NCI-H2029 treated with DMSO at 0.1 percent for 48 hours (cell line): ENCODE results near the gene VEGFA.

ENCODE experiments used
- DNase-seq: peaks from one replicate; lab custom pipeline; 2025; lab: John Stamatoyannopoulos, UW

Gene VEGFA

GRCh38 chr6:43785220-43785752, 15.3 kb downstream of the VEGFA start:
- DNase-seq = no peak

GRCh38 chr6:43785904-43786303, 15.9 kb downstream of the VEGFA start:
- no peak for DNase-seq

GRCh38 chr6:43786664-43787329, 16.8 kb downstream of the VEGFA start:
- DNase-seq = peak; percentile 2

GRCh38 chr6:43788301-43788700, 18.3 kb downstream of the VEGFA start:
- no peak for DNase-seq

- DNase-seq = no peak
Observed at GRCh38 chr6:43789447-43789846, 19.4 kb downstream of the VEGFA start.

- DNase-seq = no peak
Observed at GRCh38 chr6:43790031-43790430, 20.0 kb downstream of the VEGFA start.

GRCh38 chr6:43791745-43792422, 21.9 kb downstream of the VEGFA start:
- DNase-seq = no peak

GRCh38 chr6:43793154-43793874, 23.3 kb downstream of the VEGFA start:
- DNase-seq = no peak

GRCh38 chr6:43793875-43794242, 23.8 kb downstream of the VEGFA start:
- no peak for DNase-seq

- no peak for DNase-seq
Observed at GRCh38 chr6:43795421-43795820, 25.4 kb downstream of the VEGFA start.

GRCh38 chr6:43796168-43796567, 26.2 kb downstream of the VEGFA start:
- no peak for DNase-seq

GRCh38 chr6:43796903-43797890, 27.2 kb downstream of the VEGFA start:
- DNase-seq = no peak

- no peak for DNase-seq
Observed at GRCh38 chr6:43797919-43798318, 27.9 kb downstream of the VEGFA start.

GRCh38 chr6:43798688-43799444, 28.9 kb downstream of the VEGFA start:
- no peak for DNase-seq

- no peak for DNase-seq
Observed at GRCh38 chr6:43799551-43800297, 29.7 kb downstream of the VEGFA start.

GRCh38 chr6:43800298-43800623, 30.2 kb downstream of the VEGFA start:
- DNase-seq = no peak

GRCh38 chr6:43800746-43801494, 30.9 kb downstream of the VEGFA start:
- DNase-seq = no peak

GRCh38 chr6:43801495-43802181, 31.6 kb downstream of the VEGFA start:
- no peak for DNase-seq
